IMR-90 (cell line): ENCODE results near the gene FHAD1. TPM values are rescaled to one million over a fixed set of nuclear protein-coding genes. Genes with fewer than 3 reads are reported as not detected.

Experiments
- ATAC-seq: fragments of 200-7000 bp; cut with Tn5 transposase; 2 replicates; pipeline ENCODE4 v1.9.1; 2020; ENCODE audit warnings: low read depth, mild to moderate bottlenecking, moderate library complexity
- BruUV-seq: library from RNA; stranded (reverse); fragments of 400-500 nt; replicated peaks from 2 replicates; lab custom pipeline; 2021; lab: Mats Ljungman, UMichigan
- CTCF ChIA-PET: fragments of 300-600 bp; formaldehyde crosslinking; extraction: SDS; loops from one replicate; lab custom pipeline; 2021; ENCODE audit warnings: antibody characterized with exemption; lab: Yijun Ruan, JAX
- POLR2A ChIA-PET: fragments of 300-600 bp; sonication (Branson Sonifier 250); formaldehyde crosslinking; loops from one replicate; lab custom pipeline; 2022; ENCODE audit warnings: antibody characterized with exemption; ENCODE audit not compliant: unreplicated experiment; lab: Charles Lee
- DNase-seq: peaks from one replicate; pipeline ENCODE4 v3.0.0; 2013
- H2AFZ ChIP-seq: replicated peaks from 2 replicates; pipeline ENCODE3; 2013; ENCODE audit warnings: low read length, mild to moderate bottlenecking; ENCODE audit not compliant: poor library complexity
- H2AK5ac ChIP-seq: 2 replicates; pipeline ENCODE4 v1.6.1; 2013; ENCODE audit warnings: low read depth, low read length, inconsistent platforms
- H2AK9ac ChIP-seq: replicated peaks from 2 replicates; pipeline ENCODE3; 2013; ENCODE audit warnings: mild to moderate bottlenecking, low read depth, low read length, moderate library complexity; ENCODE audit not compliant: poor library complexity
- H2BK120ac ChIP-seq: 2 replicates; pipeline ENCODE4 v1.6.1; 2013; ENCODE audit warnings: low read depth, low read length, inconsistent platforms
- H2BK15ac ChIP-seq: 3 replicates; pipeline ENCODE4 v1.6.1; 2013; ENCODE audit warnings: low read depth, low read length, inconsistent platforms
- H2BK20ac ChIP-seq: 2 replicates; pipeline ENCODE4 v1.6.1; 2013; ENCODE audit warnings: low read depth, mild to moderate bottlenecking, inconsistent platforms, low read length, moderate library complexity
- H2BK5ac ChIP-seq: 2 replicates; pipeline ENCODE4 v1.6.1; 2013; ENCODE audit warnings: mild to moderate bottlenecking, low read depth, low read length, inconsistent platforms; ENCODE audit not compliant: poor library complexity, severe bottlenecking
- H3K14ac ChIP-seq: replicated peaks from 2 replicates; pipeline ENCODE4 v1.6.1; 2013; ENCODE audit warnings: low read depth, low read length, inconsistent platforms
- H3K18ac ChIP-seq: 2 replicates; pipeline ENCODE4 v1.6.1; 2013; ENCODE audit warnings: low read depth, low read length, control low read depth
- H3K23ac ChIP-seq: 2 replicates; pipeline ENCODE4 v1.6.1; 2013; ENCODE audit warnings: low read depth, low read length, inconsistent platforms
- H3K27ac ChIP-seq: 2 replicates; pipeline ENCODE4 v1.5.1; 2013; ENCODE audit warnings: mild to moderate bottlenecking, control low read depth, low read length; ENCODE audit not compliant: insufficient read depth
- H3K27me3 ChIP-seq: 2 replicates; pipeline ENCODE4 v1.6.1; 2013; ENCODE audit warnings: low read length; ENCODE audit not compliant: control insufficient read depth, insufficient read depth
- H3K36me3 ChIP-seq: 2 replicates; pipeline ENCODE4 v1.6.1; 2013; ENCODE audit warnings: low read length, mixed read lengths; ENCODE audit not compliant: control insufficient read depth, insufficient read depth
- H3K4ac ChIP-seq: 2 replicates; pipeline ENCODE4 v1.6.1; 2013; ENCODE audit warnings: low read depth, low read length, inconsistent platforms
- H3K4me1 ChIP-seq: 2 replicates; pipeline ENCODE4 v1.6.1; 2013; ENCODE audit warnings: low read length, mixed read lengths; ENCODE audit not compliant: control insufficient read depth, insufficient read depth
- H3K4me2 ChIP-seq: 2 replicates; pipeline ENCODE4 v1.6.1; 2013; ENCODE audit warnings: low read depth, mild to moderate bottlenecking, control low read depth, low read length, moderate library complexity
- H3K4me3 ChIP-seq: 2 replicates; pipeline ENCODE4 v1.5.1; 2013; ENCODE audit warnings: low read depth, mild to moderate bottlenecking, control low read depth, low read length, moderate library complexity; ENCODE audit not compliant: insufficient read depth
- H3K56ac ChIP-seq: 2 replicates; pipeline ENCODE4 v1.6.1; 2013; ENCODE audit warnings: low read length, inconsistent platforms; ENCODE audit not compliant: insufficient read depth; ENCODE audit errors: extremely low read depth
- H3K79me1 ChIP-seq, 2 experiments: 2 replicates each; pipeline ENCODE4 v1.6.1; 2013; ENCODE audit warnings: low read length in 2 of 2, inconsistent platforms in 1 of 2, low read depth in 1 of 2
- H3K9ac ChIP-seq: 2 replicates; pipeline ENCODE4 v1.6.1; 2013; ENCODE audit warnings: low read depth, low read length, control low read depth
- H3K9me1 ChIP-seq: 2 replicates; pipeline ENCODE4 v1.6.1; 2013; ENCODE audit warnings: low read length, inconsistent platforms; ENCODE audit not compliant: insufficient read depth
- H3K9me3 ChIP-seq: 2 replicates; pipeline ENCODE4 v1.6.1; 2013; ENCODE audit warnings: low read length; ENCODE audit not compliant: control insufficient read depth, insufficient read depth
- H4K20me1 ChIP-seq: 2 replicates; pipeline ENCODE4 v1.6.1; 2013; ENCODE audit warnings: low read length, inconsistent platforms; ENCODE audit not compliant: insufficient read depth
- H4K5ac ChIP-seq: 2 replicates; pipeline ENCODE4 v1.6.1; 2013; ENCODE audit warnings: mild to moderate bottlenecking, low read depth, low read length, control low read depth
- H4K8ac ChIP-seq, 2 experiments: 2 replicates each; pipeline ENCODE4 v1.6.1; 2013; ENCODE audit warnings: low read depth in 2 of 2, low read length in 2 of 2, control low read depth in 1 of 2, inconsistent platforms in 1 of 2
- H4K91ac ChIP-seq: 2 replicates; pipeline ENCODE4 v1.6.1; 2013; ENCODE audit warnings: low read depth, low read length, inconsistent platforms; ENCODE audit not compliant: insufficient read depth
- CEBPB ChIP-seq: IDR thresholded peaks from 2 replicates; pipeline ENCODE4 v1.6.1; 2012; ENCODE audit warnings: low read depth, low read length, improper control_type of control experiment
- CHD1 ChIP-seq: IDR thresholded peaks from 2 replicates; pipeline ENCODE4 v1.6.1; 2012; ENCODE audit warnings: low read depth, low read length, improper control_type of control experiment
- MAFK ChIP-seq: IDR thresholded peaks from 2 replicates; pipeline ENCODE4 v1.6.1; 2012; ENCODE audit warnings: low read depth, low read length, improper control_type of control experiment
- MAZ ChIP-seq: IDR thresholded peaks from 2 replicates; pipeline ENCODE4 v1.6.1; 2012; ENCODE audit warnings: low read depth, mild to moderate bottlenecking, low read length, improper control_type of control experiment, moderate library complexity, borderline replicate concordance
- MXI1 ChIP-seq: IDR thresholded peaks from 2 replicates; pipeline ENCODE4 v1.6.1; 2012; ENCODE audit warnings: low read depth, mild to moderate bottlenecking, low read length, moderate library complexity, borderline replicate concordance
- NFE2L2 ChIP-seq: fragments of 150-350 bp; IDR thresholded peaks from 2 replicates; pipeline ENCODE4 v1.6.1; 2016; ENCODE audit warnings: low read depth, mild to moderate bottlenecking, low read length
- POLR2A ChIP-seq: IDR thresholded peaks from 2 replicates; pipeline ENCODE4 v1.6.1; 2012; ENCODE audit warnings: mild to moderate bottlenecking, low read depth, low read length
- RAD21 ChIP-seq: IDR thresholded peaks from 2 replicates; pipeline ENCODE4 v1.6.1; 2012; ENCODE audit warnings: low read length, improper control_type of control experiment
- RFX5 ChIP-seq: IDR thresholded peaks from 2 replicates; pipeline ENCODE4 v1.8.0; 2012; ENCODE audit warnings: low read depth, mild to moderate bottlenecking, low read length, moderate library complexity
- WGBS, 2 experiments: methylation state at CpG; one replicate each; pipeline versions ENCODE4 v1.1.5 to v1.1.7; 2013; ENCODE audit warnings: missing lambda C conversion rate in 2 of 2; ENCODE audit not compliant: insufficient read length in 1 of 2; ENCODE audit errors: extremely low coverage in 2 of 2; 5-methylcytosine and 5-hydroxymethylcytosine counted together
- dilution Hi-C: fragments of 300-500 bp; cut with HindIII; formaldehyde crosslinking; loops from one replicate; pipeline ENCODE4 v1.14.3; 2018; ENCODE audit warnings: low sequenced_read_pairs; ENCODE audit not compliant: unreplicated experiment
- in situ Hi-C: fragments of 300-500 bp; cut with MboI; formaldehyde crosslinking; loops from 3 replicates; pipeline ENCODE4 v1.14.3; 2019; ENCODE audit warnings: low sequenced_read_pairs, inconsistent platforms, mixed read lengths
- intact Hi-C: fragments of 100-400 bp; cut with micrococcal nuclease; formaldehyde crosslinking; loops from 2 replicates; pipeline ENCODE4 v1.10.0; 2022
- polyA plus RNA-seq, 3 experiments: library from polyadenylated mRNA; depleted of rRNA; stranded (reverse); fragments of >200 nt; gene quantifications; 2 replicates each; pipeline ENCODE4 v1.2.3, GENCODE V29; 2012; ENCODE audit warnings: low replicate concordance in 1 of 3
- total RNA-seq: library from RNA; depleted of rRNA; stranded (reverse); fragments of >200 nt; gene quantifications from 2 replicates; pipeline ENCODE4 v1.2.3, GENCODE V29; 2012
- TF ChIP-seq, protein P1 (sequence below): fragments of 150-350 bp; IDR thresholded peaks from 2 replicates; pipeline ENCODE4 v1.6.1; 2016; ENCODE audit warnings: low read depth, mild to moderate bottlenecking, low read length, moderate library complexity, borderline replicate concordance

FHAD1 gene
- total and polyA plus RNA-seq, 2 of the 4 experiments (the other 2 are of a cell fraction), result not detected

DNA sequence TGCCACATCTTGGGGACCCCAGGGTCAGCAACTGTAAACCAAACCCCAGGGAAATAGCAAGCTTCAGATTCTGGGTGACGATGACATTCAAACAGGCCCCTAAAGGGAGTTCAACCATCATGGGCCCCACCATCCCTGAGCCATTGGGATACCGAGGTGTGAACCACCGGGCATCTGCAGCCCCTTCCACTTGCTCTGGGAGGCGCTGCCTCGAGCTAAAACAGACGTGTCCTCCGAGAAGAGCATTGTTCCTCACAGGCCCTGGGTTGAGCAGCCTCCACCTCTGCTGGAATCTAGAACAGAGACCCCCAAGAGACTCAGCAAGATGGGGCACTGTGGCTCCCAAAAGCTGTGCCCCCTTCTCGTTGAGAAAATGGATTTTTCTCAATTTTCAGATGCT is 143.6 kb downstream of the FHAD1 start:
- no peak overlapping the region for H2BK5ac ChIP-seq
- no peak overlapping the region for H3K9ac ChIP-seq
- no peak overlapping the region for H3K27ac ChIP-seq
- BruUV-seq, result no TSS peak
- no peak overlapping the region for H2AFZ ChIP-seq
- H4K20me1 ChIP-seq, result no peaks in the 10 kb centered on the region
- H2BK120ac ChIP-seq, result no peak overlapping the region
- DNase-seq (no peak), ATAC-seq (no peak)
- peak overlapping the region; percentile 29 for H2AK9ac ChIP-seq
- H4K91ac ChIP-seq, result no peak overlapping the region
- no peak overlapping the region for H3K4me2 ChIP-seq
- no peak overlapping the region for H3K4me3 ChIP-seq
- 89% methylated on average over 1 of the region's 8 CpGs; no CpG with 5 or more reads in 1 of the 2 experiments for WGBS, 2 experiments
- no peak overlapping the region for H3K18ac ChIP-seq
- H3K9me3 ChIP-seq, result no peaks in the 10 kb centered on the region
- H2BK20ac ChIP-seq, result no peak overlapping the region
- no peaks in the 10 kb centered on the region for H3K9me1 ChIP-seq
- H3K4ac ChIP-seq, result no peak overlapping the region
- in situ Hi-C loops, result no loop called here
- peaks cover 15% of the 10 kb centered on the region; the same call in 1 of the 2 replicates for H3K27me3 ChIP-seq
- H3K36me3 ChIP-seq, result no peaks in the 10 kb centered on the region
- H3K79me1 ChIP-seq, result no peaks in the 10 kb centered on the region
- H3K56ac ChIP-seq, result no peak overlapping the region
- intact Hi-C loops, result no loop called here
- TF ChIP-seq POLR2A (no peak), CEBPB (no peak), RFX5 (no peak), NFE2L2 (no peak), MXI1 (no peak), MAZ (no peak), MAFK (no peak), CHD1 (no peak), RAD21 (no peak)
- TF ChIP-seq, protein P1, sequence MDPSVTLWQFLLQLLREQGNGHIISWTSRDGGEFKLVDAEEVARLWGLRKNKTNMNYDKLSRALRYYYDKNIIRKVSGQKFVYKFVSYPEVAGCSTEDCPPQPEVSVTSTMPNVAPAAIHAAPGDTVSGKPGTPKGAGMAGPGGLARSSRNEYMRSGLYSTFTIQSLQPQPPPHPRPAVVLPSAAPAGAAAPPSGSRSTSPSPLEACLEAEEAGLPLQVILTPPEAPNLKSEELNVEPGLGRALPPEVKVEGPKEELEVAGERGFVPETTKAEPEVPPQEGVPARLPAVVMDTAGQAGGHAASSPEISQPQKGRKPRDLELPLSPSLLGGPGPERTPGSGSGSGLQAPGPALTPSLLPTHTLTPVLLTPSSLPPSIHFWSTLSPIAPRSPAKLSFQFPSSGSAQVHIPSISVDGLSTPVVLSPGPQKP, result no peak
- H2AK5ac ChIP-seq, result no peak overlapping the region
- H3K23ac ChIP-seq, result no peak overlapping the region
- dilution Hi-C loops, result no loop called here
- no peak overlapping the region for H4K8ac ChIP-seq
- H3K14ac ChIP-seq, result no peak overlapping the region
- H3K4me1 ChIP-seq, result no peaks in the 10 kb centered on the region; the same call in 1 of the 2 replicates
- H4K5ac ChIP-seq, result no peak overlapping the region
- CTCF ChIA-PET, result interaction anchor here (0.9 kb wide), 1 partner anchor 10 kb away, joined by 3 read pairs; no protein-coding TSS in a partner anchor
- POLR2A ChIA-PET, result no interaction called here
- no peak overlapping the region for H2BK15ac ChIP-seq
